ENCODE results near the gene GSPT1.

DNA sequence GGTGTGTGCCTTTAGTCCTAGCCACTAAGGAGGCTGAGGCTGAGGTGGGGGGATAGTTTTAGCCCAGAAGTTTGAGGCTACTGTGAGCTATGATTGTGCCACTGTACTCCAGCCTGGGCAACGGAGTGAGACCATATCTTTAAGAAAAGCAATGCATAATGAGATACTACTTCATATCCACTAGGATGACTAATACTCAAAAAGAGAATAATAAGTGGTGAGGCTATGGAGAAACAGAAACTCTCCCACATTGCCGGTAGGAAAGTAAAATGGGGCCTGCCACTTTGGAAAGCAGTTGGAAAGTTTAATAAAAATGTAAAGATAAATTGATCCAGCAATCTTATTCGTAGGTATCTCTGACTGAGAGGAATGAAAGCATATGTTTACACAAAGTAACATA is 30.7 kb upstream of the GSPT1 start:
- TF ChIP-seq, protein P1, sequence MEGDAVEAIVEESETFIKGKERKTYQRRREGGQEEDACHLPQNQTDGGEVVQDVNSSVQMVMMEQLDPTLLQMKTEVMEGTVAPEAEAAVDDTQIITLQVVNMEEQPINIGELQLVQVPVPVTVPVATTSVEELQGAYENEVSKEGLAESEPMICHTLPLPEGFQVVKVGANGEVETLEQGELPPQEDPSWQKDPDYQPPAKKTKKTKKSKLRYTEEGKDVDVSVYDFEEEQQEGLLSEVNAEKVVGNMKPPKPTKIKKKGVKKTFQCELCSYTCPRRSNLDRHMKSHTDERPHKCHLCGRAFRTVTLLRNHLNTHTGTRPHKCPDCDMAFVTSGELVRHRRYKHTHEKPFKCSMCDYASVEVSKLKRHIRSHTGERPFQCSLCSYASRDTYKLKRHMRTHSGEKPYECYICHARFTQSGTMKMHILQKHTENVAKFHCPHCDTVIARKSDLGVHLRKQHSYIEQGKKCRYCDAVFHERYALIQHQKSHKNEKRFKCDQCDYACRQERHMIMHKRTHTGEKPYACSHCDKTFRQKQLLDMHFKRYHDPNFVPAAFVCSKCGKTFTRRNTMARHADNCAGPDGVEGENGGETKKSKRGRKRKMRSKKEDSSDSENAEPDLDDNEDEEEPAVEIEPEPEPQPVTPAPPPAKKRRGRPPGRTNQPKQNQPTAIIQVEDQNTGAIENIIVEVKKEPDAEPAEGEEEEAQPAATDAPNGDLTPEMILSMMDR (IDR thresholded peaks at IDR 0.05) = no peak
- TF ChIP-seq POLR2A (IDR thresholded peaks at IDR 0.05) = no peak
